Measurements from ENCODE around the gene MARF1.

DNA sequence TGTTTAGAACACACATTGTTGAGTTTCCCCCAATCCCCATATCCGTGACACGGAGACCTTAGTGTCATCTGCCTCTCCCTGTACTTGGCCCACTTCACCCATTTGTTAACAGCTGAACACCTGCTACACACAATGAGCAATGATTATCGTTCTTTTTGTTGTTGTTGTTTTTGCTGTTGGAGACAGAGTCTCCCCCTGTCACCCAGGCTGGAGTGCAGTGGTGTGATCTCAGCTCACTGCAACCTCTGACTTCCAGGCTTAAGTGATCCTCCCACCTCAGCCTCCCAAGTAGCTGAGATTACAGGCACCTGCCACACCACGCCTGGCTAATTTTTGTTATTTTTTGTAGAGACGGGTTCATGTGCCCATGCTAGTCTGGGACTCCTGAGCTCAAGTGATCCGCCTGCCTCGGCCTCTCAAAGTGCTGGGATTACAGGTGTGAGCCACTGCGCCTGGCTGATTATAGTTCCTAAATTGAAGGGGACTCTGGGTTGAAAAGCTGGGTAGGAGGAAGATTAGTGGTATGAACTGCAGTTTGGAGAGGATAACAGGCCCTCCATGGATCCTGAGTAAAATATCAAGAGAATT, 28.7 kb upstream of the MARF1 start:
- TF ChIP-seq, protein P1, sequence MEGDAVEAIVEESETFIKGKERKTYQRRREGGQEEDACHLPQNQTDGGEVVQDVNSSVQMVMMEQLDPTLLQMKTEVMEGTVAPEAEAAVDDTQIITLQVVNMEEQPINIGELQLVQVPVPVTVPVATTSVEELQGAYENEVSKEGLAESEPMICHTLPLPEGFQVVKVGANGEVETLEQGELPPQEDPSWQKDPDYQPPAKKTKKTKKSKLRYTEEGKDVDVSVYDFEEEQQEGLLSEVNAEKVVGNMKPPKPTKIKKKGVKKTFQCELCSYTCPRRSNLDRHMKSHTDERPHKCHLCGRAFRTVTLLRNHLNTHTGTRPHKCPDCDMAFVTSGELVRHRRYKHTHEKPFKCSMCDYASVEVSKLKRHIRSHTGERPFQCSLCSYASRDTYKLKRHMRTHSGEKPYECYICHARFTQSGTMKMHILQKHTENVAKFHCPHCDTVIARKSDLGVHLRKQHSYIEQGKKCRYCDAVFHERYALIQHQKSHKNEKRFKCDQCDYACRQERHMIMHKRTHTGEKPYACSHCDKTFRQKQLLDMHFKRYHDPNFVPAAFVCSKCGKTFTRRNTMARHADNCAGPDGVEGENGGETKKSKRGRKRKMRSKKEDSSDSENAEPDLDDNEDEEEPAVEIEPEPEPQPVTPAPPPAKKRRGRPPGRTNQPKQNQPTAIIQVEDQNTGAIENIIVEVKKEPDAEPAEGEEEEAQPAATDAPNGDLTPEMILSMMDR (IDR thresholded peaks at IDR 0.05), result no peak
- TF ChIP-seq POLR2A (IDR thresholded peaks at IDR 0.05), result no peak

Measured in thyroid gland (tissue), 4 donors.